Nucleus accumbens (tissue), 56 donors: ENCODE data around the gene OR5B3.
"Not testable (repeated sequence)": the region's sequence is repeated elsewhere in the genome, so short reads cannot be mapped to it uniquely, and the experiment has no call there.

Source experiments
- DNase-seq, 56 donors: peaks; one replicate each; lab custom pipeline; 2025; lab: John Stamatoyannopoulos, UW

Gene OR5B3

DNA sequence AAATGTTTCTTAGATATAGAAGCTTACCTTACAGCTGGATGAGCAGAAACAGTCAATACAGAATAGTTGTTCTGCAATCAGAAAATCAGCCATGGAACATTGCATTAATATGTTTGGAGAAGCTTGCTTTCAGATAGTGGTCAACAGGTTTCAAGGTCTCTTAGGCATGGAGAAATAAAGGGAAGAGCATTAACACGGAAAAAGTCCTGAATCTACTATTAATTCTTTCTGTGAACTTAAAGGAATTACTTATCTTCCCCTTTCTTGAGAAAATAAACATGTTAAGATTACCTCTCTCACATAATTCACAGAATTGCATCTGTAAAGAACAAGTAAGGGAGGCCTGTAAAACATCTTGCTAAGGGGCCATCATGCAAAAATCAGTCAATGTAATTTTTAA, at the start of gene OR5B3:
OR5B3 (minus strand) TSS at position 101 of the 400 bp plus-strand sequence. CDS start 3,465 bp downstream, outside the sequence.
- DNase-seq, result no peak

DNA sequence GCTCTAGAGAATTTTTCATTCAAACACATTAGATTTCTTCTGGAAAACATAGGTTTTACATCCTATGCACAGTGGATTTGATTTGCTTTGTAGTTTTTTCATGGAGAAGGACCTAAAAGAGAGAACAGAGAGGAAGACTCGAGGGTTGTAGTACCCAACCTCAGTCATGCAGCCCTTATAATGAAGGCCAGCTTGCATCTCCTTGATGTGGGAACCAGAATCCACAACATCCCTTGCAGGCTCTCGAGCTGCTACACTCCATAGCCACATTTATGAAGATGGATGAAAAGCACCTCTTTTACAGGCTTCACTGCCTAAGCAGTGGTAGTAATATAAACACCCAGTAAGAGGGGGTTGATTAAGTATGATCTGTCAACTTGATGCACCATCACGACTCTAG, 44.9 kb upstream of the OR5B3 start:
- DNase-seq, result no peak

DNA sequence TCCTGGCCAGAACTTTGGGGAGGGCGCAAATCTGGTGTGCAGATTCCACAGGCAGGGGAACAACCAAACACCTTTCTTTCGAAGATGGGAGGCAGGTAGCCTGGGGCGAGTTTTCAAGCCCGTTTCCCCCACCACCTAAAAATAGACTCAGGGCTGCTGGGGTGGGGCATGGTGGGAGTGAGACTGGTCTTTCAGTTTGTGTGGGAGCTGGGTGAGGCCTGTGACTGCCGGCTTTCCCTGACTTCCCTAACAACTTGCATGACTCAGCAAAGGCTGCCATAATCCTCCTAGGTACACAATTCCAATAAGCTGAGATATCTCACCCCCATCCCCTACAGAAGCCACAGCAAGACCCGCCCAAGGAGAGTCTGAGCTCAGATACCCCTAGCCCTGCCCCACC, 39.6 kb upstream of the OR5B3 start:
- DNase-seq, result no peak

DNA sequence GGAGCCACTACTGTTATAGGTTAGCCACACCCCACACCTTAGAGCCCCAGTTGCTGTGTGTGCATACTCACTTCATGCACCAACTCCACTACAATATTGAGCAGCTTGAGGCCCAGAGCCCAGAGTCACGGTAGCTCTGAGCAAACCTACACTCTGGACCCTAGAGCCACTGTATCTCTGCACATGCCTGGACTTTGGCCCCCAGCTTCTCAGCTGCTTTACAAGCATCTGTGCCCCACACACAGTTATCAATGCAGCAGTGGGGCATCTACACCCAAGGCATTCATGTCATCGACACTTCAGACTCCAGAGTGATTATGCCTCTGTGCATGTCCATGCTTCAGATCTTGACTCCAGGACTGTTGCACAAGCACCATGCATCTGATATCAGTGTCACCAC, 37.6 kb upstream of the OR5B3 start:
- no peak for DNase-seq

DNA sequence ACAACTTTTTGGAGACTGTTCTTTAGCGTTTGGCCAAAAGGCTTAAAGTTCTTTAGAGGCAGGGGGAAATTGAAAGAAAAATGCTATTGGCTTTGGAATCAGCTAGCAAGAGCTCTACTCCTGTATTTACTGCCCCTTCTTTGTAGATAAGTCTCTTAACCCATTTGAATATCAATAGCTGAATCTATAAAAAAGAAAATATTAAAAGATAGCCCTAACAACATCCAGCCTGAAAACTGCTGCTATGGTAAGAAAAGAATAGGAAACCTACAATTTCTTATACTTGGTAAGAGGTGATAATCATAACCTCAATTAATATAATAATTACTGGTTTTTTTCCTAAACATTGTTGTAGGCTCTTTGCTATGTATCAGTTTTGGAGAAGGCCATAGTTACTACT, 35.5 kb upstream of the OR5B3 start, which contains the start of gene OR5B12:
OR5B12 (minus strand) TSS at position 101 of the 400 bp plus-strand sequence. CDS start 2,085 bp downstream, outside the sequence.
- no peak for DNase-seq

DNA sequence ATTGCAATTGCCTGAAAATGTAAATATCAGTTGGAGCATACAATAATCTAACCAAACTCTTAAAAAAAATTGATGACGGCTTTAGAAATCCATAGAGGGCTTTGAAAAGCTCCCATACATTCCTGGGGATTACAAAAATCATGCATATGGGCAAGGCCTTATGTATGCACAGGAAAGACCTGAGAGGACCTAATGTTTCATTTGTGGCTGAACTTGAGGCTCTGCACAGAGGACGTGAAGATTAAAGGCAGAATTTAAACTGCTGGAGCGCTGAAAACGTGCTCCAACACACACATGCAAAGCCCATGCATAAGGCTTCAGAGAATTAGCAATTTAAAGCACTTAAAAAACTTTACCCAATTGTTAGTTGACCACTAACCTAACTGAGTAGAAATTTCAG, 31.8 kb upstream of the OR5B3 start:
- DNase-seq, result no peak

DNA sequence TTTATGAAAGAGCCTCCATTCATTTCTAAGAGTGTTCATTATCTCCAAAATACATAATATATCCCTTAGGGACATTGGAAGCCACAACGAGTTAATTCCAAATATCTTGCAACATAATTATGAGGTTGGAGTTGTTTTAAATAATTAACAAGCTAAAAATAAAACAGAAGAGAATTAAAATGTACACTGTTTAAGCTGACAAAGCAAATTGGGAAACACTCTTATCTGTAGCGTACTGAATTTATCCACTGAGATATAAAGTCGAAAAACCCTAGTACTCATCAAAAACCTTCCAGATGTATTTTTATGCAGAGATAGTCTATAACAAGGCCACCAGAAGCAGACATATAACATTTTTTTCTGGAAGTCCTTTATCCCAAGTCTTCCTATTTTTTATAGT, 27.5 kb upstream of the OR5B3 start:
- no peak for DNase-seq

DNA sequence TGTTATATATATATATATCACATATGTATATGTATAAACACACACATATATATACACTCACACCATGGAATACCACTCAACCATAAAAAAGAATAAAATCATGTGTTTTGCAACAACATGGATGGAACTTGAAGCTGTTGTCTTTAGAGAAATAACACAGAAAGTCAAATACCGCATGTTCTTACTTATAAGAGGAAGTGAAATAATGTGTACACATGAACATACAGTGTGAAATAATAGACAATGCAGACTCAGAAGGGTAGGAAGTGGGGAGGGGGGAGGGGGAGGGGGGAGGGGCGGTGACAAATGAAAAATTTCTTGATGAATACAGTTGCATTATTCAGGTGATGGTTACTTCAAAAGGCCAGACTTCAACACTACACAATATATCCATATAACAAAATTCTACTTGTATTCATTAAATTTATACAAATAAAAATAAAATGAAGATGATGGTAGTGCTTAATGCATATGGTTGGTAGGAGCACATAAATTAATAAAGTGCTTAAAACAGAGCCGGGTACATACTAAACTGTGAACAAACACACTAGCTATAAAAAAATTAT, 27.0 kb upstream of the OR5B3 start:
- DNase-seq, result no peak

DNA sequence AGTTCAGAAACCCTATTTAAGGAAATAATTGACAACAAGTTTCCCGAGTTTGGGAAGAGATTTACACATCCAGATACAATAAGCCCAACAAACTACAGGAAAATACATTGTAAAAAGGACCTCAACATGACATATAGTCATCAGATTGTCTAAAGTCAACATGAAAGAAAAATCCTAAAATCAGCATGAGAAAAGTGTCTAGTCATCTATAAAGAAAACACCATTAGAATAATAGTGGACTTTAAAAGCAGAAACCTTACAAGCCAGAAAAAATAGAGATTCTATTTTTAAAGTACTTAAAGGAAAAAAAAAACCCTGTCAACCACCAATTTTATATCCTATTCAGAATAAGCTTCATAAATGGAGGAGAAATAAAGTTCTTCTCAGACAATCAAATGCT, 22.6 kb upstream of the OR5B3 start:
- DNase-seq, result no peak

DNA sequence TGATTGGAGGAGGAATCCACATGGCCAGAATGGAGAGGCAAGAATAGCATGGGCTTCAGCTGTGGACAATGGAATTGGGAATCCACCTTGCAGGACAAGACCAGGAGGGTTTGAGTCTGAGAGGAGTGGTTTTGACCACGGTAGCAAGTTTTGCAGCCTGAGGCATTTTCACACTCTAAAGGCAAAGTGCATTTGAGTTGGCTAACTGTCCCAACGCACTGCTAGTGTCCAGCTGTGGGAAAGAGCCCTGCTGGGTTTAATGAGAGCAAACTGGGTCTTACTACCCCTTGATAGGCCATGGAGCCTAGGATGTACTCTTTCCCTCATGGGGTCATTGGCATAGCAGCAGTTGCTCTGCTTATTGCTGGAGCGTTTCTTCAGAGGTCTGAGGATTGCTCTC, 21.3 kb upstream of the OR5B3 start, which contains the start of gene OR5B2:
OR5B2 (minus strand) TSS at position 101 of the 400 bp plus-strand sequence. CDS start 4,860 bp downstream, outside the sequence.
- DNase-seq, result no peak

DNA sequence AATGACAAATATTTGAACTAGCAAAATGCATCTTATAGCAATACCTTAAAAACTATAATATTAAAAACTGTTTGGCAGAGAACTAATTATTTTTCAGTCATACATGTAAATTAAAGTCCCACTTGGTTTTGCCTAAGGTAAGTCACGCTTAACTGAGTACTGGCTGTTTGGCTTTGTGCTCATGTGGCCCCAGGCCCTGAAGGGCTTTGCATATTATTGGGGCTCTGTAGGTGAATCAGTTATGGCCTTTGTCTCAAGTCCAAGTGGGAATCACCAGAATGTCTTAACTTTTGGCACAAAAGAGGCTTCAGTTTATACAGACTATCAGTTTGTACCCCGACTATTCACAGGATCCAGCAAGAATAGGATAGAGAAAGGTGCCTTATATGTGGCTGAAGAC, 7.1 kb downstream of the OR5B3 start:
- not testable (repeated sequence) for DNase-seq

DNA sequence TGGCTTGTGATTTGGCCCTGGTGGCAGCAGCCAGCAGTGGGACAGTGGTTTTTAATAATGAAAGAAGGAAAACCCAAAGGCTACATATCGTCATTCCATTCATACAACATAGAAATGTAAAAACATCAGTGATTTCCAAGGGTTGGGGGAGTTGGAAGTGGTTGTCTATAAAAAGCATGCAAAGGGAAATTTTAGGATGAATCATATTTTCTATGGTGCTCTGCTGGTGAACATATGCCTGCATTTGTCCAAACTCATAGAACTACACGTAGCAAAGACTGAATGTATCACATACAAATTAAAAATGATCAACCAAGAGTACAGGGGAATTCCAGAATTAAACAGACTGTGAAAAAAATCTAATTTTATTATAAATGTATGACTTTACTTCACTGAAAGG, 11.1 kb downstream of the OR5B3 start:
- DNase-seq, result no peak

DNA sequence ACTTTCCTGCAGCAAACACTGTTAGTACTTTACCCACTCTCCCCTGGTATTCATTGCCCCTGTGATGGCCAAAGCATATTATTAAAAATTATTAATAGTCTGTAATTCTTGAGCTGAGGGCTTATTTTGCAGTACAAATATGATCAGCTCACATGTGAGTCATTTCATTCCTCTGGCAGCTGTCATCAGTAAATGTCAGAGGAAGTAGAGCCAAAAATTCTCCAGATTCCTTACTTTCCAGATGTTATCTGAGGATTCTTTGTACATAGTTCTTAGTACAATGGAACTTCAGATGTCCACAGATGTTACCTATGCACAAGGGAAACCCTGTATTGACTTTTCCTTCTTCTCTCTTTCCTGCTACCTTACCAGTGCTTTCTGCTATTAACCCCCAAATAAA, 12.5 kb downstream of the OR5B3 start:
- DNase-seq, result no peak

DNA sequence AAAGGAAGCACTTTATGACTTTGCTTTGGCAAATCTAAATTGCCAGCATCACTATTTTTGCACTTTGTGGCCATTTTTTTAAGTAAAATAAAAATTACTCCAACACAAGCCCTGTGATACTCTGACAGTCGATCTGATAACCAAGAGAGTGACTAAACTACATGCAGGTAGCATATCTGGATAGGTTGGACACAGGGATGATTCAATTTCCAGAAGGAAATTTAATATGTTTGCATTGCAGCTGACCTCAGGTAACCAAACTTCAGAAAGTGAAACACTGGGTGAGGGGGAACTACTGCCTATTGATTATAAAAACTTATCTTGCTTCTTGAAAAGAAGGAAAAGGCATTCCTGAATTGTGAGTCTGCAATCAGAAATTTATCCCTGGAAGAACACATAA, 13.9 kb downstream of the OR5B3 start:
- no peak for DNase-seq

DNA sequence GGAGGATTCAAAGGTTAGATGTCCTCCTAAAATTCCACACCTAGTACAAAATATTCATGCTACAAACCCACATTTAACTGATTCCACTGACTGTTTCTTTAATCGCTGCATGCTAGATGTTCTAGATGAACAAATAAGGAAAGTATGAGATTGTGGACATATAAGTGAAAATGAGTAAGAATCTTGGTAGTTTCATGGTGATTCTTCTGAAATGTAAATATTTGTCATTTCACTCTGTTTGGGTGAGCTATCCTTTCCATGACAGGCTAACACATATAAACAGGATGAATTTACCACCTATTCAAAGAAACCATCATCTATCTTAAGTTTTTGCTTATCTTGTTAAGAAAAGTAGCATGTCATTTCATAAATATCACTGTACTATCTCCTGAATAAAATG, 14.8 kb downstream of the OR5B3 start:
- DNase-seq, result no peak

DNA sequence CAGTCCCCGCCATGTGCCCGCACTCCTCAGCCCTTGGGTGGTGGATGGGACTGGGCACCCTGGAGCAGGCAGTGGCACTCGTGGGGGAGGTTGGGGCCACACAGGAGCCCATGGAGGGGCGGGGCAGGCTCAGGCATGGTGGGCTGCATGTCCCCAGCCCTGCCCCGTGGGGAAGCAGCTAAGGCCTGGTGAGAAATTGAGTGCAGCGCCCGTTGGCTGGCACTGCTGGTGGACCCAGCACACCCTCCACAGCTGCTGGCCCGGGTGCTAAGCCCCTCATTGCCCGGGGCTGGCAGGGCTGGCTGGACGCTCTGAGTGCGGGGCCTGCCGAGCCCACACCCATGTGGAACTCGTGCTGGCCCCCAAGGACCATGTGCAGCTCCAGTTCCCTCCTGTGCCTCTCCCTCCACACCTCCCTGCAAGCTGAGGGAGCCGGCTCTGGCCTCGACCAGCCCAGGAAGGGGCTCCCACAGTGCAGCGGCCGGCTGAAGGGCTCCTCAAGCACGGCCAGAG, 16.1 kb downstream of the OR5B3 start:
- no peak for DNase-seq

DNA sequence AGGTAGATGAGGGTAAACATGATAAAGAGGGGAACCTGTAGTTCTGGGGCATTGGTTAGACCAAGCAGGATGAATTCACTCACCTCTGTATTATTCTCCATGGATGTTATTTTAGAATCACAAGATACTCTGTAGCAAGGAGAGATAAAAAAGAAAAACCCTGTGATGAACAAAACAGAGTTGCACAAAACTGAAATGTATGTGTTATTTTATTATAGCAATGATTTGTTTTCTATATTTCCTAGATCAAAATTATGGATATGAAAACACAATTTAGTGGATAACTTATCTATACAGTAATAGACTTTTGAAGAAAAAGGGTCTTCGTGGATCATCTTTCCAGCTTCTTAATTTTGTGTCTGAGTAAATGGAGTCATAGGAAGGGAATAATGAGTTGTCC, 47.7 kb downstream of the OR5B3 start, which contains the start of gene OR5B17:
OR5B17 (minus strand) TSS at position 101 of the 400 bp plus-strand sequence; CDS start at position 101, 0 bp downstream.
- no peak for DNase-seq

DNA sequence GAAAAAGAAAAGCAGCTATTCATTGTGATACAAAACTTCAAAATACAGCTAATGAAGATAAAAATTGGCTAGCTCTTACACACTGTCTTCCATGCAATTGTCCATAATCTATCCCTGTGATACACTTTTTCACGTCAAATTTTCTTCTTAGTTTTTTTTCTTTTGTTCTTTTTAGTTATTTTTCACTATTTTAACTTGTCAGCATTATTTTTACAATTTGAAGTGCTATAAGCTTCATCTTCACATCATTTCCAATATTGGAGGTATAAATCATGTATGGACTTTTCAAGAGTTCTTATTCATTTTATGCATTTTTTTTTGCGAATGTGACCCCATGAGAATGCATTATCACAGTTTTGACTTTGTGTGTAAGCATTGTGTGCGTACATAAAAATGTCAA, 51.9 kb downstream of the OR5B3 start:
- DNase-seq, result no peak
